Left colon (tissue), 2 donors: ENCODE data around the gene DRC7. TPM values are rescaled to one million over a fixed set of nuclear protein-coding genes. Genes with fewer than 3 reads are reported as not detected.
"Not testable (repeated sequence)": the region's sequence is repeated elsewhere in the genome, so short reads cannot be mapped to it uniquely, and the experiment has no call there.

Experiments used
- ATAC-seq: fragments of 200-7000 bp; cut with Tn5 transposase; one replicate; pipeline ENCODE4 v1.9.1; 2020; ENCODE audit warnings: mild to moderate bottlenecking, moderate library complexity
- DNase-seq, 2 donors: peaks; one replicate each; pipeline ENCODE4 v3.0.0-alpha.2; 2020
- intact Hi-C, 2 donors: fragments of 100-400 bp; cut with DNase I in 1 of 2; cut with micrococcal nuclease in 1 of 2; formaldehyde crosslinking; loops; one replicate each; pipeline versions ENCODE4 v1.11.2 to v1.14.0; 2022; cut with DNase I, micrococcal nuclease
- total RNA-seq, 2 donors: library from RNA; stranded (reverse); fragmentation: NEBNext Ultra II Directional; extraction: Animal tissue kit (Norgen Biotek cat#: 25700); gene quantifications; one replicate each; pipeline ENCODE4 v1.2.1, GENCODE V29; 2021
- donor health status: DM: no; HTN: no; CAD: no.
- donor health status: DM: yes; HTN: yes; CAD: no.

Gene DRC7
- total RNA-seq, 2 donors from 2014 or later = not detected

GRCh38 chr16:57669476-57670162 lies 25.0 kb upstream of the DRC7 start:
- DNase-seq = no peak
- ATAC-seq = no peak
- intact Hi-C loops = no loop called here

- intact Hi-C loops = no loop called here
- DNase-seq = no peak
- no peak for ATAC-seq
Measured at GRCh38 chr16:57670196-57670595, 24.4 kb upstream of the DRC7 start.

- intact Hi-C loops, ATAC-seq, DNase-seq: not testable (repeated sequence)
Measured at GRCh38 chr16:57671451-57671850, 23.2 kb upstream of the DRC7 start.

DNA sequence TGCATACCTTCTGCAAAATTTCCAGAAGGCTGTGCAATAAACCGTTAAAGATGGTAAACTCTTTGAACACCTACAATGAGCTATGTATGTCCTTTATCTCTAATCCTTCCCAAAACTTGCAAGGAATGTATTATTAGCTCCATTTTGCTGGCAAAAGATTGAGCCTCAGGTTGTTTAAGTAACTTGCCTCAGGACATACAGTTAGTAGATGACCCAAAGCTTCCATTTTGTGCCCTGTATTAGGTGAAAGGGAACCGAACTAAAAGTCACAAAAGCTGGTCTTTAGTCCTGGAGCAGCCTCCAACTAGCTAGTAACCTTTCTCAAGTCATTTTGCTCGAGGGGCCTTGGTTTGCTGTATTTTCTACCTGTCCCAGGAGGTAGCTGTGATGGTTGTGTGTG lies 22.2 kb upstream of the DRC7 start:
- DNase-seq = no peak
- no peak for ATAC-seq
- intact Hi-C loops = no loop called here

DNA sequence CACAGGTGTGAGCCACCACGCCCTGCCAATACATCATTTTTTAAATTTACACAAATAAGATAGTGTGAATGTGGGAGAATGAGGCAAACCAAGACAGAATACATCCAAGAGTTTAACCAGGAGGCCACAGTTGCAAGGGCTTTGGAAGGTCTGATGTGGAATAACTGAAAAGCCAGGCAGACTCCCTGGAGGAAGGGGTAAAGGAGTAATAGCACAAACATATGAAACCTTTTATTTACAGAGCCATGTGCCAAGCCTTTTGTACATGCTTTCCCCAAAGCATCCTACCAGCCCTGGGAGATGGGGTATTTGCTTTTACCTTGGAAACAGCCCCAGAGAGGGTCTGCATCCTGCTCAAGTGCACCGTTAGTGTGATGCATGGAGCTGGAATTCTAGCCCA lies 21.8 kb upstream of the DRC7 start:
- no peak for DNase-seq
- ATAC-seq = no peak
- intact Hi-C loops = no loop called here

DNA sequence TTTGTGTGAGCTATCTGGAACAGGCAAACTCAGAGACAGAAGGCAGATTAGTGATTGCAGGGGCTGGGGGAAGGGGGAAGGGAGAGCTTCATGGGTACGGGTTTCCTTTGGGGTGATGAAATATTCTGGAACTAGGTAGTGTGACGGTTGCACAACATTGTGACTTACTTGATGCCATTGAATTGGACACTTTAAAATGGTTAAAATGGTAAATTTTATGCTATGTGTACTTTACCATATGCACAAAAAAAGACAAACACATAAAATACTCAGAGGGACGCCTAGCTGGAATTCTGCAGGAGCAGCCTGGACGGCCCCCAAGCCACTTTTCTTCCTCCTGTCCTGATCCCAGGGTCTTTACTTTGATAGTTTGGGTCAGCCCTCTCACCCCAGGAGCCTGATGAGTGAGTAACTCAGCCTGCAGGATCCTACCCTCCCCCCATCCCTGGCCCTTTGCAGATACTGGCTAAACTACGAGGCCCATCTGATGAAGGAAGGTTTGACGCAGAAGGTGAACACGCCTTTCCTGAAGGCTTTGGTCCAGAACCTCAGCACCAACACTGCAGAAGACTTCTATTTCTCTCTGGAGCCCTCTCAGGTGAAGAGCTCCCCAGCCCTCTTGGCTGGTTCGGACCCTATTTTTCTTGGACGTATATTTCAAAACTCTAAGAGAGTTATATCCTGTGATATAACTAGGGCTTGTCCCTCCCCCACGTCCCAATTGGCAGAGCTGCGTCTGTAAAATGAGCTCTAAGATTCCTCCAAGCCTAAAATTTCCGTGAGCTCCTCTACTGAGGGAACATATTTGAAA lies 18.7 kb upstream of the DRC7 start:
- ATAC-seq (no peak), DNase-seq (no peak)
- intact Hi-C loops = no loop called here

- no peak for ATAC-seq
- no peak for DNase-seq
- intact Hi-C loops = no loop called here
Measured at GRCh38 chr16:57676553-57677085, 18.0 kb upstream of the DRC7 start.

GRCh38 chr16:57677622-57678369 lies 16.8 kb upstream of the DRC7 start:
- ATAC-seq = peak; percentile 29
- DNase-seq = no peak
- intact Hi-C loops = no loop called here

- DNase-seq (no peak), ATAC-seq (no peak)
- intact Hi-C loops = no loop called here
Measured at GRCh38 chr16:57679016-57679415, 15.6 kb upstream of the DRC7 start.

GRCh38 chr16:57679767-57680482 lies 14.7 kb upstream of the DRC7 start:
- ATAC-seq (no peak), DNase-seq (no peak)
- intact Hi-C loops = no loop called here

DNA sequence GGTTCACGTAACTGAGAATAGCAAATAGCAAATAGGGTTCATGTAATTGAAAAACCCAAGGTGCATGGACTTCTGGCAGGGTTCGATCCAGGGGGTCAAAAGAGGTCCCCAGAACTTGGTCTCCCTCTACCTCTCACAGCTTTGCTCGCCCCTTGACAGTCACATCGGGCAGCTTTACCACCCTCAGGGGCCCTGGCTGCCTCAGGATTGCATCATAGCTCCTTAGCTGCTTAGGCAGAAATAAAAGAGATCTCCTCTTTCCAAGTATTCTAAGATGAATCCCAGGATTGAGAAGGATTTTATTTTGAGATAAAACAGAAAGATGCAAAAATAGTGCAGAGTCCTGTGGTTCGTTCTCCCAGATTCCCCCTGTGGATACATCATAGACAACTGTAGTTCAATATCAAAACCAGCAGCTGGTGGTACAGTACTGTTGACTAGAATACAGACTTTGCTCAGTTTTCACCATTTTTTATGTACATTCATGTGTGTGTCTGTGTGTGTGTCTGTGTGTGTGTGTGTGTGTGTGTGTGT lies 13.7 kb upstream of the DRC7 start:
- intact Hi-C loops = no loop called here
- ATAC-seq (no peak), DNase-seq (no peak)

GRCh38 chr16:57681950-57682728 lies 12.5 kb upstream of the DRC7 start:
- no peak for DNase-seq
- ATAC-seq = no peak
- intact Hi-C loops = no loop called here

DNA sequence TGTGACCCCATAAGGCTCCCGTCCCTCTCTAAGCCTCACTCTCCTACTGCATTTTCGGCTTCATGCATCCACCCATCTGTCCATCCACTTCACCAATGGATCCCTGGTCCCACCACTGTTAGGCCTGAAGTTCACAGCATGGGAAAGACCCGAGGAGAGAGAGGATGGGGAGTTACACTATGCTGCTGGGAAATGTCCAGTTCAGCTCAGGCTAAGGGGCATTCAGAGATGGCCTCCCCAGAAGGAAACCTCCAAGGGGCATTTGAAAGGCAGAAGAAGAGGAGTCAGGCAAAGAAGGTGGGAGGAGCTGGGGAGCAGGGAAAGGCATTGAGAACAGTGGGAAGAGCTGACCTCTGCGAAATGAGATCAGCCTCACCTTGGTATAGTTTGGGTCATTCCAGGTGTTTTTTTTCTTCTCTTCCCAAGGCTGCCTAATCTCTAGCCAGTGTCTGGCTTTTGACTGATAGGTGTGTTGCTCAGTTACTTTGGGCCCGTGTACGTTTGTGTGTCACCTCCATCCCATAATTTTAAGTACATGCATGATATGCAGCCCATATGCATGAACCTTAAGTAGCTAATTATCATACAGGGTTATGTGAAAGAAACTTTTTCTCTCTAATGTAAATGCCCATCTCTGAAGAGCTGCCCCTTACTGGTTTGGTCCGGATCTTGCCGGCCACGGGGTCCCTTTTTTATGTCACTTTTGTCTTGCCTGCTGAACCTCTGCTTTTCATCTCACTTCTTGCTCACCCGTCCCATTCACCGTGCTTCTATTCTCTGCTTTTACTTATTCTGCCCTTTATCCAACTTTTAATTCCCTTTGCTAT lies 11.6 kb upstream of the DRC7 start:
- intact Hi-C loops = no loop called here
- ATAC-seq = no peak
- no peak for DNase-seq

DNA sequence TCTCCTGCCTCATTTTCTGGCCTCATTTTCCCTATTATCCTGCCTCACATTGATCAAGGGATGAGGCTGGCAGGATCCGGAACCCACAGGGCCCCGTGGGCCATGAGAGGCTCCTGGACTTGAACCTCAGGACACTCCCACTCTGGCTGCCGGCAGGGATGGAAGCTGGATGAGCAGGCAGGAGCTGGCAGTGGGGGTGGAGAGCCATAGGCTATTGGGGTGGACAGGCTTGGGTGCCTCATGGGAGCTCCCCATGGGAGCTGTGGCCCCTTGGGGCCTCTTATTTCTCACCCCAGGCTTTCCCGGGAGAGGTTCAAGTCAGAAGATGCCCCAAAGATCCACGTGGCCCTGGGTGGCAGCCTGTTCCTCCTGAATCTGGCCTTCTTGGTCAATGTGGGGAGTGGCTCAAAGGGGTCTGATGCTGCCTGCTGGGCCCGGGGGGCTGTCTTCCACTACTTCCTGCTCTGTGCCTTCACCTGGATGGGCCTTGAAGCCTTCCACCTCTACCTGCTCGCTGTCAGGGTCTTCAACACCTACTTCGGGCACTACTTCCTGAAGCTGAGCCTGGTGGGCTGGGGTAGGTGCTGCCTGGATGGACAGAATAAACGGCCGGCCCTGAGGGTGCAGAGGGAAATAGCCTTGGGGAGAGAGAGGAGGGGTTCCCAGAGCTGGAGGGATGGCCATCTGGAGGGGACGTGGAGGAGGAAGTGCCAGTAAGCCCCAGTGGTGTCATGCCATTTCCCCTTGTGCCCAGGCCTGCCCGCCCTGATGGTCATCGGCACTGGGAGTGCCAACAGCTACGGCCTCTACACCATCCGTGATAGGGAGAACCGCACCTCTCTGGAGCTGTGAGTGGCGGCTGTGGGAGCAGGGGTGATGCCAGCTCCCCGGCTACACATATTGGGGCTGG lies 10.7 kb upstream of the DRC7 start:
- DNase-seq (no peak), ATAC-seq (no peak)
- intact Hi-C loops = no loop called here

DNA sequence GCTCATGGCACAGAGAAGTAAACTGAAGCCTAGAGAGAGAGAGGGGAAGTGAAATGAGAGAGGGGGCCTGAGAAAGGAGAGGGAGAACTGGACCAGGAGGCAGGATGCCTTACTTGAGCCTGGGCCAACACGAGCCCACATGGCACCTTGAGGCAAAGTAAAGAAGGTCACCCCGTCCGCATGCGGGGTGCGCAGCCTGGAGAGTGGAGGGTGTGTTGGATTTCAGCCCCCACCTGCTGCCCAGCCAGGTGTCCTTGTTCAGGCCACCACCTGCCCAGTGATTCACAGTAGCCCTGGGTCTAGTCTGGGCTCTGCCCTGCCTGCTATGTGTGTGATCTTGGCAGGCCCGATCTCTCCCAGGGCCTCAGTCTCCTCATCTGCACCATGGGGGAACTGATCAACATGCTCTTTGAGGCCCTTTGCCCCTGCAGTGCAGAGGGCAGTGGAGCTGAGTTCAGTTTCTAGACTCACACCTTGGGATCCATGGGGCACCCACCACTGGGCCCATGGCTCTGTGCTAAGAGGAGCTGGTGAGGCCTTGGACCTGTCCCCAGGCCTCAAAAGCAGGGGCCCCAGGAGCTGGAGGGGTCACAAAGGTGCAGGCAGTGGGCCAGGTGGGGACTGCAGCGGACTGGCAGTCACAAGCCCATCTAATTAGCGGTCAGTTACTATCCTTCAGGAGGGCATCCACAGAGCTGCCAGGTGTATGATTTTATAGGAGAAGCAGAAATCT lies 9.8 kb upstream of the DRC7 start:
- ATAC-seq (no peak), DNase-seq (no peak)
- intact Hi-C loops = no loop called here

- intact Hi-C loops = no loop called here
- ATAC-seq = no peak
- no peak for DNase-seq
Measured at GRCh38 chr16:57685633-57686032, 9.0 kb upstream of the DRC7 start.
